NCI-H128 (cell line): ENCODE data around the gene EEF1A2.

Experiments
- DNase-seq: peaks from one replicate; lab custom pipeline; 2025; ENCODE audit not compliant: unreplicated experiment; lab: John Stamatoyannopoulos, UW

EEF1A2 gene

DNA sequence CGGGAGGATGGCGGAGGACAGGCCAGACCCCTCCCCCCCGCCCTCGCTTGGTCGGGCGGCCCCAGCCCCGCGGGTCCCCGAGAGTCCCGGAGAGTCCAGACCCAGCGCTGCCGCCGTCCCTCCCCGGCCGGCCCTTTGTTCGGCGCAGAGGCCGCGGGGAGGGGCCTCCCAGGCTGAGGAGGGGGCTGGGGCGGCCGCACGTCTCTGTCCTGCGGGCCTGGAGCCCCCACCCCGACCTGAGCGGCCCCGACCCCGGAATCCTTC lies 27.2 kb downstream of the EEF1A2 start:
- DNase-seq: no peak

DNA sequence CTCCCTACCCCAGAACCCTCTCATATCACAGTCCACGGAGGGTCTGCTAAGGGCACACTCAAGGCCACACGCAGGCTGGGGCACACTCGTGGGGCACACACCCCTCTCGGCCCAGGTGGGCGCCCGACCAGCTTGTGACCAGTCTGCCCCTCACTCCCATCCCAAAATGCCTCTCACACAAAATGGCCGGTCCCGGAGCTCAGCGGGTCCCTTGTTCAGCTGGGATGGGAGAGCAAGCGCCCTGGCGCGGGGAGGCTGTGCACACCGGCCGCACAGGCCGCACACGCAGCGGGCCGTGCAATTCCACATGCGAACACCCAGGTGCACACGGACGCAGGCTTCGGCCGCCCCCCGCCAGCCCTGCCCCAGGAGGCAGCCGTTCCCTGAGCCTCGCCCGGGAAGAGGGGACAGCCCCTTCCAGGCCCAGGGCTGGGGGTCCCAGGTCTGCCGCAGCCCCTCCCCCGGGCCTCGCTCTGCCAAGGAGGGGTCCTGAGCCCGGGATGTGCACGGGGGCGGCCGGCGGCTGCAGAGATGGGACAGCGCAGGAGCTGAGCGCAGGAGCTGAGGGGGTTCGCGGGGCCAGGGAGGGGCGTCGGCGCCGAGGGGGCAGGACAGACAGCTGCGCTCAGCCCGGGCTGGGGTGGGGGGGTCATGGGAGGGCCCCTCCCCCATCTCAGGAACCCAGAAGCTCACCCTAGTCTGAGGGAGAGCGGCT lies 27.7 kb downstream of the EEF1A2 start:
- no peak for DNase-seq

DNA sequence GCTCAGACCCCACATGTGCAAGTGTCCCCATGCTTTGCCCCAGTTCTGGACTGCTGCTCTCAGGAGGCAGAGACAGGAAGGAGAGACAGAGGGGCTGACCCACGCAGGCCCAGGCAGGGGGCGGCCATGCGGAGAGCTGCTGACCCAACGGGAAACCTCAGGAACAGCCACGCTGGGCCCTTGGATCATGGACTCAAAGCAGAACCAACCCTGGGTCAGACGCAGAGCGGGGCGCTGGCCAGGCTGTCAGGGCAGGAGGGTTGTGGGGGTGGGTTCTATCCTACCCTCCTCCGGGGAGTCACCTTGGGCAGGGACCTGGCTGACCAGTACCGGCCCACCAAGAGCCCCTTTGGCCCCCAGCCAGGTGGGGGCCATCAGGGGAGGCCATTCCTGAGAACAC lies 28.5 kb downstream of the EEF1A2 start:
- no peak for DNase-seq

DNA sequence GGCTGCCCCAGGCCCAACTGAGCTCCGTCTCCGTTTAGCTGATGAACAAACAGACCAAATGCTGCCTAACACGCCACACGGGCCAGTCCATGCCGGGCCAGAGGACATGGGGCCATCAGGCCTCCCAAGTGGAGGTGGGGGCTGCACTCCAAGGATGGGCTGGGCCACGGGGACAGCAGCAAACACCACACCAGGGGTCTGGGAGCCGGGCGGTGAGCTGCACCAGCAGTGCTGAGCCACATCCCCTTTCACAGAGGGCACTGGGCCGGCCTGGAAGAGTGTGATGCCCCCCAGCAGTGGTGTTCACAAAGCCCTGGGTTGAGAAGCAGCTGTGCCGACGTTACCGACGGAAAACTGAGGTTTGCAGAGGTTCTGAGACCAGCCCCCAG lies 29.2 kb downstream of the EEF1A2 start:
- DNase-seq: no peak

DNA sequence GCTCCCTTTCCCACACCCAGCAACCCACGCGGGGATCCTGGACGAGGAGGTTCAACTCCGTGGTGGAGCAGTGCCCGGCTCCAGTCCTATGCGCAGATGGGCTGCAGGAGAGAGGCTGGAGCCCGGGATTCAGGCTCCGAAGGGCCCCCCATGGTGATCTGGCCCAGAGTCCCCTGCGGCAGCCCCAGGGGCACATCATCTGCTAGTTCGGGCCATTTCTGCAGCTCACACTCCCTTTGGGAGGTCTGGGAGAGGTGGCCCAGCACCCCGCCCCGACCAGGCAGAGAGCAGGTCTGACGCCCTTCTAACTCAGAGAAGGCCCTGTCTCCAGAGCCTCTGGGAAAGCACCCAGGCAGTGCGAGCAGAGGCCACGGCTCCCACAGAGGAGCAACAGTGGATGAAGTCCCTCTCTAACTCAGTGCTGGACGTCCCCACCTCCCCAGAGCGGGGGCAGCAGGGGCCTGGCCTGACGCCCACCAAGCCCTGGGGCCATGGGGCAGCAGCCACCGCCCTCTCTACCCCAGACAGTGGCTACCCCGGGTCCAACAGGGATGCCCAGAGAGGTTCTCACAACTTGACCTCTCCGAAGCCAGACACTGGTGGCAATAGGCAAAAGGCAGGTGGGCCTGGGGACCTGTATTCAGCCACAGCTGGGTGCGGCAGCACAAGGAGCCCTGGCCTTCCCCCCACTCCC lies 29.7 kb downstream of the EEF1A2 start:
- no peak for DNase-seq

DNA sequence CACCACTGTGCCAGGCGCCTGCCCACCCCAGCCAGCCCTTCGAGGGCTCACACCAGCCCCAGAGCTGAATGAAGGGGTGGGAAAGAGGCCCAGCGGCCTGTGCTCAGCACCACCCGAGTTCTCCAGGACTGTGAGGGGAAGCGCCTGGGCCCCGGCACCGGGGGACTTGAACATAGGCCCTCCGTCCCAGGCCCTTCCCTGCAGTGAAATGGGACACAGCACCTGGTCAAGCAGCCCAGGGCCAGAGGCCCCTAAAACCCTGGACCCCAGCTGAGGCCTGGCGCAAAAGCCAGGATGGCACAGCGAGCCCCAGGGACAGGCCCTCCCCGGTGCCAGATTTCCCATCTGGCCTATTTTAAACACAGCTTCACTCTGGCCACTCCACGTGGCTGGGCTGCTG lies 30.5 kb downstream of the EEF1A2 start:
- DNase-seq: no peak

DNA sequence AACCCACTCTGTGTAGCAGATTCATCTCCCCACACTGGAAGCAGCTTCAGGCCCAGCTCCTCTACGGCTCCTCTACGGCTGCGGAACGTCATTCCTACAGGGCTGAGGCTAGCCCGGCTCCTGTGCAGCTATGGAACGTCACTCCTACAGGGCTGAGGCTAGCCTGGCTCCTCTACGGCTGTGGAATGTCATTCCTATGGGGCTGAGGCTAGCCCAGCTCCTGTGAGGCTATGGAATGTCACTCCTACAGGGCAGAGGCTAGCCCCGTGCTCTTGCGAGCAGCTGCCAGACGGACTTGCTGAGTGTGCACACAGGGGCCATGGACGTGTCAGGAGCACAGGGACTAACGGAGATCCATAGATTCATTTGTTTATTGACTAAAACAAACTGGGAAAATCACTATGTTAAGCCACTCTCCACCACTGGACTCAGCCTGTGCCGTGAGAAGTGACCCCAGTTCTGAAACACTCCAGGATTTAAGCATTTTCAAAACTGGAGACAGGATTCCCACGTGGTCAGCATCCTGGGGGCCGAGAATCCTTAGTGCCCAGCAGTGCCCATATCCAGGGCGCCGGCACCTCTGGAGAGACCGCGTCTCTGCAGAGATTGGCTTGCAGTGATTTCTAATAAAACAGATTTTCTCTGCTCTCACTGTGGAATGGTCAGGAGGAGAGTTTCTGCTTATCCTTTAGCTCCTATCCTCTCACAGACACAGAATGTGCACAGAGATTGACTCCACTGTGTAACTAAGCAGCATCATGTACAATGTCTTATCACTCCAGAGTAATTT lies 31.4 kb downstream of the EEF1A2 start:
- no peak for DNase-seq

DNA sequence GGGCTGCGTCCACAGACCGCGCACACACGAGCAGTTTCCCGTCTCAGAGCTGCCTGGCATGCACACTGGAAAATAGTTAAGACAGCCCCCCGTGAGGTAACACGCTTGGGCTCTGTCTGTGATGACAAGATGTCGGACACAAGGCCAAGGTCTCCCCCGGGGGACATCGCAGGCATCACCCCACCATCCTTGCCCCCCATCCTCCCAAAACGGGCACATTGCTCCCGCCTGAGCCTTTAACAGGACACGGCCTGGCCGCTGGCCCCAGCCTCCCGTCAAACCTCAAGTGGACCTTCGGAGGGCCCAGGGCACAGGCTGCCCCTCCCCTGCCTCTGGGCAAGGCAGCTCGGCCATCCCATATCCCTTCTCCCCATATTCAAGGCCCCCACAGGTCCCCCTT lies 32.0 kb downstream of the EEF1A2 start:
- no peak for DNase-seq

DNA sequence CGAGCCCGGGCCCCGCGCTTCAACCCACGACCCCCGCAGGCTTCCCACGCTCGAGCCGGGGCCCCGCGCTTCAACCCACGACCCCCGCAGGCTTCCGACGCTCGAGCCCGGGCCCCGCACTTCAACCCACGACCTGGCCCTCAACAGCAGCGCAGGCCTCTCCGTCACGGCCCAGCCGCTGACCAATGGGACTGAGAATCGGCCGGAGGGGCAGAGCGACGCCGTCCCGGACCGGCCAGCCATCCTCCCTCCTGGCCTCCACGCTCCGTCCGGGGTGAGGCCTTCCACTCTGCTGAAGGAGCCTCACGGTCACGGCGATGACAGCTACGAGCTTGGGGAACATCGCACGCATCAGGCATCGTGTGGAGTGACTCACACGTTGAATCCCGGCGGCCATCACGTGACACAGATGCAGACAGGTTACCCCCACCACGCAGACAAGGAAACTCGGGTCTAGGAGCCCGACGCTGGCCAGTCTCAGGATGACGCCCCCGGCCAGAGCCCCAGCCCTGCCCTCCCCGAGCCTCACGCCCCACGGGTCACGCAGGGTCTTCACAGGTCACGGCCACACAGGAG lies 32.5 kb downstream of the EEF1A2 start:
- DNase-seq: no peak

DNA sequence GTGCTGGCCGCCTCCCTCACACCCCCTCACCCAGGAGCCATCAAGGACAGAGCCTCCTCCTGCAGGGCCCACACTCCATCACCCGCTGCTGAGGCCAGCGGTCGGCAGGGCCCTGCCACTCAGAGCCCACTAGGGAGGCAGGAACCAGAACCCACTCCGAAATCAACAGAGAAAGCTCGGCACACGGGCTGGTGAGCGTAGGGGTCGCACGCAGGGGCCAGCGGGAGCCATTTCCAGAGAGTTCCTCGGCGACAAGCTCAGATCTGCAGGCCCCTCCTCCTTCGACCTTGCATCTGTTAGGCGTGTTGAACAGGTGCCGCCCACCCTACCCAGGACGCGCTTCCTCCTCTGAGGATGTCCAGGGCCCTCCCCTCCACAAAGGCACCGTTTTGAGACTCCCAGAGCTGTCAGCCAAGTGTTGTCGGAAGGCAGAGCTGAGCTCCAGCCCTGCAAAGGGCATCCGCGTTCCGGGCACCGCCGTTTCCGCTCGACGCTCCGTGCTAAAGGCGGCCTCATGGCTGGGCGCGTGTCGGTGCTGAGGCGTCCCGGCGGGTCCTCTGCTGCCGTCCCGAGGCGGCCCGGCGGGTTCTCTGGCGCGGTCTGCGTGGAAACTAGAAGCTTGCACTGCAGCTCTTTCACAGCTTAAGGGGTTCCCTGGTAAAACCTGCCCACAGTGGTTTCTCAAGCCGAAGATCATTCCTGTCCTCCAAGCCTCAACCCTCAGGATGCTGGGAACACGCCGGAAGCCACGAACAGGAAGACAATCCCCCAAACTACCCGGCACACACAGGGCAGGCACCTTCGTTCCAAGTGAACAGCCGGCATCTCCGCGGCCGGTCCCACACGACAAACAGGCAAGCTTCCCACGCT lies 33.3 kb downstream of the EEF1A2 start:
- no peak for DNase-seq

DNA sequence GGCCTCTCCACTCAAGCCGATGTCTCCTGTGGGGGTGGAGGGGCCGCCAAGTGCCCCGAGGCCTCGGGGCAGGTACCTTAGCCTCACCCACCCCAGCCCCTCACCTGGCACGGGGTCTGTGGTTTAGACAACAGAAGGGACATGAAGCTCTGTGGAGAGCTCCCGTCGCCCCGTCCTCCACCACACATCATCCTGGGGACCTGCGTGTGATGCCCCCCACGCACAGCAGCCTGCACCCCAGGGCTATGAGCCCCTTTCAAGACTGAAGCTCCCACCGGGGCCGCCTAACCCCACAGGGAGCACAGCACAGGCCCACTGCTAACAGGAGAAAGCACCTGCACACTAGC lies 34.6 kb downstream of the EEF1A2 start:
- DNase-seq: no peak

DNA sequence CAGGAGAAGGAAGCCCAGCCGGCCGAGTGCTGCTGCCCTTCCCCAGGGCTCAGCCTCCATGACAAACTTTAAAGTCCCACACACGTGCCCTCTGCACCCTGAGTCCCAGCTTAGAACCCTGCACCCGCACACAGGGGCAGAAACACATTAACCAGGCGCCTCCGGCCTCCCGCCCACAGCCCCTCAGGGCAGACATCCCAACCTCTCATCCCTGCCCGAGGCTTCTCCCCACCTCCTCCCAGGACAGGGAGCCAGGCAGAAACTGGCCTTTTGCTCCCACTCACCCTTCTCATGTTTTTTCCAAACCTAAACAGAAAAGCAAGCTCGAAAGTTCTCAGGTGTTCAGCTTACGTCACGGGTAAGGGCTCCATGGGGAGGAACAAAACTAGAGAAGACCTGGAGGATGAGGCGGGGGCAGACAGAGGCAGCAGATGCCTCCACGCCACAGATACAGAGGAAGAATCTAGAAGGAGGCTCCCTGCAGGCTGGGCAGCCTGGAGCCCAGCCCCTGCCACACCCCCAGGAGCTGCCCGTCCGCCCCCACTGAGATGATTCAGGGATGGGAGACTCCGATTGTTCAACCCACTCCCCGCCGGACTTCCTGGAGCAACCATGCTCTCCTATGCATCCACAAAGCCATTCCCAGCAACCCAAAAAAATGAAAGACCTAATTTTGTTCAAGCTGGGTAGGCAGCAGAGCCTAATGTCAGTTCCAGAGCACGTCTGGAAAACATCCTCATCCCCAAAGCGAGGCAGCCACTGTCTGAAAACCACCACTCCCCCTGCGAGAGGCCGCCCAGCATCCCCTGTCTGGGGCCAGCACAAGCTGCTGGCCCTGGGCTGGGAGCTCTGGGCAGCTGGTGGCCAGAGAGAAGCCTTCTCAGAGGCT lies 35.2 kb downstream of the EEF1A2 start:
- no peak for DNase-seq

DNA sequence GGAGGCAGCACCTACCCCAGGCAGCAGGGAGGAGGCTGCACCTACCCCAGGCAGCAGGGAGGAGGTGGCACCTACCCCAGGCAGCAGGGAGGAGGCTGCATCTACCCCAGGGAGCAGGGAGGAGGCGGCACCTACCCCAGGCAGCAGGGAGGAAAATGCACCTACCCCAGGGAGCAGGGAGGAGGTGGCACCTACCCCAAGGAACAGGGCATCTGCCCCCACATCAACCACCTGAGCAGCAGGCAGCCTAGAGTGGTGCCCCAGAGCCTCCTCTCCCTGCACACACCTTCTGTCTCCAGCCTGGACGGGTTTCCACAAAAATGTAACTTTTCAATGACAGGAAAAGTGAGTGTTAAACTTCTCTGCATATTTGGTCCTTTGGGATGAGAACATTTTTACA lies 36.6 kb downstream of the EEF1A2 start:
- DNase-seq: no peak

DNA sequence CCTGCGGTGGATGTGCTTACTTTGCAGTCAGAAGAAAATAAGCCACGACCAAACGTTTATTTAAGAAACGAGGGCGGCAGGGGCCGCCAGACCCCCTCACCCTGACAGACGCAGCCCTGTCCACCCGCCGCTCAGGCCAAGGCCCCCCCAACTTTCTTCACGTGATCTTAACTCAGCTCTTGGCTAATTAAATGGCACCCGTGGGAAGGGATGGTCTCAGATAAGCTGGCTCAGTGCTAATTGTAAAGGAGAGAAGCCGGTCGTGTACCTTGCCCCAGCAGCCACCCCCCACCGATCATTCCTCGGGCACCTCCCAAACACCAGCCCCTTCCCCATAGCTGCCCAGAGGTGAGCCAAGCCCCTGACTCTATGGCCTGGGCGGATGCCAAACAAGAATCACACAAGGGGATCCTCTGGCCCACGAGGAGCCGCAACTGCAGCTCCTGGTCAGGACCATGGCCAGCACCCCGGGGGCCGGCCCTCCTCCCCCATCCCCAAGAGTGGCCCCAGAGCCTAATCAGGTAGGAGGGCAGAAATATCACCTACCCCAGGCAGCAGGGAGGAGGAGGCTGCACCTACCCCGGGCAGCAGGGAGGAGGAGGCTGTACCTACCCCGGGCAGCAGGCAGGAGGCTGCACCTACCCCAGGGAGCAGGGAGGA lies 37.6 kb downstream of the EEF1A2 start:
- DNase-seq: no peak

DNA sequence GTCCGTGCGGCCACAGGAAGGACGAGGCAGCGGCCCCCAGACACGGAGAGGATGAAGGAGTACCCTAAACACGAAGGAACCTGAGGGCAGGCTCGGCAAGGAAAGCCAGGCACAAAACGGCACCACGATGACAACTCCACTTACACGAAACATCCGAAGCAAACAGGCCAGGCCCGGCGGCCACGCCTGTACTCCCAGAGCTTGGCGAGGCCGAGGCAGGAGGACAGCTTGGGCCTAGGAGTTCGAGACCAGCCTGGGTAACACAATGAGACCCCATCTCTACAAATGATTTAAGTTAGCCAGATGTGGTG lies 39.9 kb downstream of the EEF1A2 start:
- no peak for DNase-seq

DNA sequence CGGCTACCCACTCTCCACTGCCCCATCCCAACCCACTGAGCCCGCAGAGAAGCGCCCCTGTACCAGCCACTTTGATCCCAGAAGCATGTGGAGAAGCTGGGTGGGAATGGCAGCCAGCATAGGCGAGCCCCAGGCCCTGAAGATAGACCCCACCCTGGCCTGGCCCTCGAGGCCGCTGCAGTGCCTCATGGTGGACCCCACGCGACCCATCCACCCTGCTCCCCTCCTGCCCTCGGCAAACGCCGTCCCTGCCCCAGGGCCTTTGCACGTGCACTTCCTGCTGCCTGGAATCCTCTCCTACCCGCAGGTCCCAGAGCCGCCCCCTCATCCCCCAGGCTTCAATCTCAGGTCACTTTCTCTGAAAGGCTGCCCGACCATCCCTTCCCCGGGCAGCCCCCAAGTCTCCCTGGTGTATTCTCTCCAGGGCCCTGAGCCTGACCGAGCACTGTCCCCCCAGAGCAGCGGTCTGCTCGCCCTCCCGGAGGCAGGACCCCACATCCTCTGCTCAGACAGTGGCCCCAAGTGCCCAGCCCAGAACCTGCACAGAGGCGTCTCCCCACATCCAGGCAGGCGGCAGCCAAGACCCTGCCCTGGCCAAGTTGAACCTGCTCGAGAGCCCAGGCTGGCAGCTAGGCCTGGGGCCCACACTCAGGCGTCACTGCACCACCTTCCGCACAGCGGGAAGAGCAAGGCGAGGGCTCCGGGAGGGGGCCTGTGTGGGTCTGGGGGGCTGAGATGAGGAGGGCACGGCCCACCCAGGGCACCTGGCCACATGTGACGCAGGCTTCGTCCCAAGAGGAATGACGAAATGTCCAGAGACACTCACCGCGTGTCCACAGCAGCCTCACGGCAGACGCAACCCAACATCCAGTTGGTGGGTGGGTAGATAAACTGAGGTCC lies 40.5 kb downstream of the EEF1A2 start:
- no peak for DNase-seq

DNA sequence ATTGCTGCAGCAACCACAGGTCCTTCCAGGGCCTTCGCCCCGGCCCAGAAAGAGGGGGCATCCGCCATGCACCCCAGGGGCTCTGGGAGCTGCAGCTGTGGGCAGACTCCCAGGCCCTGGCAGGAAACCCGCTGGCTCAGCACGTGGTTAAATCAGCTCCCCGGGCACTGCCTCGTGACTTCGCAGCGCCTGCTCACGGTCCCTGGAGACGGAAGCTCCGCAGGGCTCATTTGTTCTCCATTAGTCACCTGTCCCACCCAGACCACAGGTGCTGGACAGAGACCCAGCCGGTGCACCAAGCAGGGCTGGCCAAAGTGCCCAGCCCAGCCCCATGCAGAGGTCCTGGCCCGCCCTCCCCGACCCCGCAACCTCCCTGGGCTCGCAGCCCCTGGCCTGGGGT lies 41.1 kb downstream of the EEF1A2 start:
- DNase-seq: no peak

DNA sequence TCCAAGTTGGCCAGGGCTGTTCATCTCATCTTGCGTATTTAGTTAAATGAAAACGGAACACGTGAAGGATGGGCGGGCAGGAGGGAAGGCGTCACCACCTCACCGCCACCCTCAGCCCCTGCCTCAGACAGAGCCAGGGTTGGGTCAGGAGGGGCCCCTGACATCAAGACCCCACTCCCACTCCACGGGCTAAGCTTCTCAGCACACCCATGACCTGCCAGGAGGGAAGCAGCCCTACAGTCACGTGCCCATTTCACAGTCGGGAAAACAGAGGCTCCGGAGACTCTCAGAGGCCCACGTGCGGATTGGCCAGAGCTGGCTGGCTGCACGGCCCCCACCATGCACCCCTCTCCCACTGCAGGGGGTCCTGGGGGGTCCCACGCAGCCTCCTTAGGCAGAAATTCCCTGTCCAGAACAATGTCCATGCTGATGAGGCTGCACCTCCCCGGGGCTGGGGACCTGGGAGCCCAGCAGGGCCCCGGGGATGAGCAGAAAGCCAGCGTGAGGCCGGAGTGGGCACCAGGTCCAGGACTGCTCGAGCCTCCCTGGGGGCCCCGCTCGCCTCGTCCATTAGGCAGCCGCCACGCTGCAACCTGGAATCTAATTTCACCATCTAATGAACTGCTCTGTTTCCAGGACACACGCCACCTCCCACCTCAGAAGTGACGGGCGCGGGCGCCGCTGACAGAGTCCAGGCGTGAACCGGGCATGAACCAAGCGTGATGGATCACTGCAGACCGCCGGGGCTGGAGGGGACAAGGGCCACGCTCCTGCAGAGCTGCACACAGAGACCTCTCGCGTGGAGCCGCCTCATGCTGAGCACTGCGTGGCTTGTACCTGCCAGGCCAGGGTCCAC lies 42.2 kb downstream of the EEF1A2 start:
- no peak for DNase-seq
